ENCODE measurements around the gene KCNJ13. TPM values are rescaled to one million over a fixed set of nuclear protein-coding genes. Genes with fewer than 3 reads are reported as not detected.

The KCNJ13 gene
- 0.33 TPM for polyA plus RNA-seq (ENCODE audit: insufficient read length)

DNA sequence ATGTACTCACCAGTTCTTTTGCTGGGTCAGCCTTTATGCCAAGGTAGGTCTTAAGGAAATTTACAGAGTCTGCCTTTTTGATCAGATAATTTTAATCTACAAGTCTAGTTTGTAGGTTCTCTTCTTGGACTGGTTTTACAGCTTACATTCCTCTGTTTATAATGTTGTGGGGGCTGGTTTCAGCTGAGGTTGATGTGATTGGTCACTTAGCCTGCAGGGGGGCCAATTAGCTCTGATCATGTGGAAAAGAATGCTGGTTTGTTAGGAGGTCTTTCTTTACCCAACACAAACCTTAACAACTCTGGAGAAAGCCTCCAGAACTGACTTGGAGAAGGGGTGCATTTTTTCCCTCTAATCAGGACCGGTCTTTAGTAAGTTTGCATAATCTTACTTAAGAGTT, at the start of gene KCNJ13:
Gene KCNJ13, minus strand, starts transcription at position 131 of the 400 bp plus-strand sequence. CDS start 5,203 bp downstream, outside the sequence.
- DNase-seq (ENCODE audit: low read depth) = no peak

DNA sequence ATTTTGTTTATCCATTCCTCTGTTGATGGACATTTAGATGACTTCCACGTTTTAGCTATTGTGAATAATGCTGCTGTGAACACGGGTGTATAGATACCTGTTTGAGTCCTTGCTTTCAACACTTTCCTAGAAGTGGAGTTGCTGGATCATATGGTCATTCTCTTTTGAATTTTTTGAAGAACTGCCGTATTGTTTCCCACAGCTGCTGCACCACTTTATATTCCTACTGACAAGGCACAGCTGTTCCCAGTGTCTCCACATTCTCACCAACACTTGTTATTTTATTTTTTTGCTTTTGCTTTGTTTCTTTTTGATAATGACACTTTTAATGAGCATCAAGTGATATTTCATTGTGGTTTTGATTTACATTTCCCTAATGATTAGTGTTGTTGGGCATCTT, 41.4 kb upstream of the KCNJ13 start:
- no peak for DNase-seq (ENCODE audit: low read depth)

DNA sequence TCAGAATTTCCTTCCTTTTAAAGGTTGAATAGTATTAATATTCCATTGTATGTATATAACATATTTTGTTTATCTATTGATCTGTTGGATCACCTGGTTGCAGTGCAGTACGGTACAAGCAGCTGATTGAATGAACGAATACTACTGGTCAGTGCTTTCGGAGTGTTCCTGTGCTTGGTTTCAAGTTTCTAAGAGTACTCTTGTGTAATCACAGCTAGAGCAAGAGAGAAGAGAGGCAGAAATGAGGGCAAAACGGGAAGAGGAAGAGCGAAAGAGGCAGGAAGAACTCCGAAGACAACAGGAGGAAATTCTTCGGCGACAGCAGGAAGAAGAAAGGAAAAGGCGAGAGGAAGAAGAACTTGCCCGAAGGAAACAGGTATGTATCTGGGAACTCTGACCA, 40.3 kb upstream of the KCNJ13 start:
- DNase-seq (ENCODE audit: low read depth) = no peak

DNA sequence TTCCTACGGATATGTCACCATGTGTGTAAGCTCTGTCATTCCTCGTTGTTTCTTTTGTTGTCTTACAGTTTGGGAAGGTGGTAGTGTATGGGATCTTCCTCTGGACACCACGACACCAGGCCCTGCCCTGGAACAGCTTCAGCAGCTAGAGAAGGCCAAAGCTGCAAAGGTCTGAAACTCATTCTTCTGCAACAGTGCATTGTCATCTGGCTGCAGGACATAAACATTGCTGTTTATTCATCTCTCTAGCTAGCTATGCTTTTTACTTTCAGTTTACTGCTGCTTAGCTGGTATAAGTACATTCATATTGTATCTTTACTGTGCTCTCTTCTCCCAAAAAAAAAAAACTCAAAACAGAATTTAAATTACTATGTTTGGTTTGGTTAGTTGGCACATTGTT, 39.2 kb upstream of the KCNJ13 start:
- DNase-seq (ENCODE audit: low read depth) = no peak

DNA sequence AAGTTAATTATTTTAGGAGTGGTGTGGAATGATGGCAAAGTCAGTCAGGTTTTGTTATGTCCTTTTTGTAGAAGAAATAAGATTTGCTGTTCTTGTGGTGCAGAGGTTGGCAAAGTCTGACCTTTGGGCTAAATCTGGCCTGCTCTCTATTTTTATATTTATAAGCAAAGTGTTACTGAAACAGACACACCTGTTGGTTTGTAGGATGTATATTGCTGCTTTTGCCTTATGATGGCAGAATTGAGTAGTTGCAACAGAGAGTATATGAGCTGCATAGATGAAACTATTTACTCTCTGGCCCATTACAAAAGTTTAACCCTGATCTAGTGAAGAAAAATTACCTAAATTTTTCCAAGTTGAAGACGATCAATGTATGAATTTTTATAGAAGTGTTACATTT, 34.1 kb upstream of the KCNJ13 start:
- DNase-seq (ENCODE audit: low read depth) = no peak

DNA sequence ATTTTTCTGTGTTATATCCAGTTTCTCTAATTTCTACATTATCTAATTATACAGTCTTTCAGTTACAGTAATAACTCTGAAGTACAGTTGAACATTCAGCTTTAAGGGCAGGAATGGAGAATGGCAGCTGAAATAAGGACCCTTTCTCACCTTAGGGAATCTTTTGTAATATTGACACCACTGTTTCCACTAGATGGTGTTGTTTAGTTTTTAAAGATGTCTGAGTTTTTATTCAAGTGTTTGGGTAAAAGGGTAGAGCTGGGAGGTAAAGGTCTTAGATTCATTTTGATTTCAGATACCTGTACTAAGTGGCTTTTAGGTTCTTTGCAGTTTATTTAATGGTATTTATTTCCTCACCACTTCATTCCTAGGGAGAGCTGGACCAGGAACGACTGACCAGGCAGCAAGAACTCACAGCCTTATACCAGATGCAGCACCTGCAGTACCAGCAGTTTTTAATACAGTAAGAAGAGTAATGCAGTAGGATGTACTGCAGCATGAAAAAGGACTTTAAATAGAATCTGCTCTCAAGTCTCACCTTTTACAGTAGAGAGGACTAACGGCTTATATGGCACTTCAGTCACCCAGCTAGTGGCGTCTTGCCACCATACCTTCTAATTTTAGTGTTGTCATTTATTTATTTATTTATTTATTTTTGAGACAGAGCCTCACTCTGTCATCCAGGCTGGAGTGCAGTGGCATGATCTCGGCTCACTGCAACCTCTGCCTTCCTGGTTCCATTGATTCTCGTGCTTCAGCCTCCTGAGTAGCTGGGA, 33.2 kb upstream of the KCNJ13 start:
- no peak for DNase-seq (ENCODE audit: low read depth)

DNA sequence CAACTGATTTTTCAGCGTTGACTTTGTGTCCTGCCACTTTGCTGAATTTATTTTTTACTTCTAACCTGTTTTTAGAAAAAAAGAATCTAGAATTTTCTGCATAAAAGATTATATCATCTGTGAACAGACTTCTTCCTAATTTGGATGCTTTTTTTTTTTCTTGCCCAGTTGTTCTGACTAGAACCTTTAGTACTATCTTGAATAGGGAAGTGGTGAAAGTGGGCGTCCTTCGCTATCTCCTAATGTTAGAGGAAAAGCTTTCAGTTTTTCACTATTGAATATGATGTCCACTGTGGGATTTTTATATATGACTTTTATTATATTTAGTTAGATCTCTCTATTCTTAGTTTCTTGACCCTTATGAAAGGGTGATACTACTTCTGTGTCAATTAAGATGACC, 25.7 kb upstream of the KCNJ13 start:
- no peak for DNase-seq (ENCODE audit: low read depth)

DNA sequence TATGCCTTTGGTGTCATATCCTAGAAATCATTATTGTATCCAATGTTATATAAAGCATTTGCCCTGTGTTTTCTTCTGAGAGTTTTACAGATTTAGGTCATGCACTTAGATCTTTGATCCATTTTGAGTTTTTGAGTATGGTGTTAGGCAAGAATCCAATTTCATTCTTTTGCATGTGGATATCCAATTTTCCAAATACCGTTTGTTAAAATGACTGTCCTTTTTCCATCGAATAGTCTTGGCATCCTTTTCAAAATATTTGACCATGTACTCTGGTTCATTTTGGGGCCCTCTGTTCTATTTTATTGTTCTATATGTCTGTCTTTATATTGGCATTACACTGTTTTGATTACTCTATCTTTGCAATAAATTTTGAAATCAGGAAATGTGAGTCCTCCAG, 23.8 kb upstream of the KCNJ13 start:
- no peak for DNase-seq (ENCODE audit: low read depth)

DNA sequence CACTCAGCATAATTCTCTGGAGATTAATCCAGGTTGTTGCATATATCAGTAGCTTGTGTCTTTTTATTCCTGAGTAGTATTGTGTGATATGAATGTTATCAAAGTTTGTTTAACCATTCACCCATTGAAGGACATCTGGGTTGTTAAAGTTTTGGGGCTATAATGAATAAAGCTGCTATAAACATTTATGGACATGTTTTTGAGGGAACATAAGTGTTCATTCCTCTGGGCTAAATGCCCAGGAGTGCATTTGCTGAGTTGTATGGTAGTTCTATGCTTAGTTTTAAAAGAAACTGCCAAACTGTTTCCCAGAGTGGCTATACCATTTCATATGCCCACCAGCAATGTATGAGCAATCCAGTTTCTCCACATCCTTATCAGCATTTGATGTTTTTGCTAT, 21.8 kb upstream of the KCNJ13 start:
- no peak for DNase-seq (ENCODE audit: low read depth)

DNA sequence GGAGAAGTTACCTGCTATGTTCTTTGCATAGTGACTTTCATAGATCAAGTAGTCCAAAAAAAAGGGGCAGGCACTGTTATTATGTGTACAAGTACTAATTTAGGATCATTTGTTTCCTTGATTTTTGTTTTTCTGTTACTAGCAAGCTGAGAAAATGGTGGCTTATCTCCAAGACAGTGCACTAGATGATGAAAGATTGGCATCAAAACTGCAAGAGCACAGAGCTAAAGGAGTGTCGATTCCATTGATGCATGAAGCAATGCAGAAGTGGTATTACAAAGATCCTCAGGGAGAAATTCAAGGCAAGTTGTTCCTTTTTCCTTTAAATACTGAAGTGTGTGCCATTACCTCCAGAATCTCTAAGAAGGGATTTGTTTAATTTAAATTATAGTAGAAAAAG, 19.6 kb upstream of the KCNJ13 start:
- DNase-seq (ENCODE audit: low read depth) = no peak

DNA sequence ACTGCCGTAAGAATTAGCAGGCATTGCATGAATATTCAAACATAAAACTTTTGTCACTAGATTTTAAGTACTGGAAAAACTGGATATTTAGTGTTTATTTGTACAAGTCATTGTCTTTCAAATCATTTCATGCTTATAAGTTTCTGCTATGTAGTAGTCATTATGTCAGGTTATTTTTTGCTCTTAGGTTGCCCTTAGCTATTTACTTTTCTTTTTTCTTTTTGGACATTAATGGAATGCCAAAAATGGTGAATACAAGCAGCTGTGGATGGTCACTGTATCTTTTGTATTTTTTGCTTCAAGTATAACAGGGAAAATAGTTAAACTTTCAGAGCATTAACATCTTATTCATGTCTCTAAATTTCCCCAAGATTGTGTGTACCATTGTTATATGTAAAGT, 18.6 kb upstream of the KCNJ13 start:
- DNase-seq (ENCODE audit: low read depth) = no peak

DNA sequence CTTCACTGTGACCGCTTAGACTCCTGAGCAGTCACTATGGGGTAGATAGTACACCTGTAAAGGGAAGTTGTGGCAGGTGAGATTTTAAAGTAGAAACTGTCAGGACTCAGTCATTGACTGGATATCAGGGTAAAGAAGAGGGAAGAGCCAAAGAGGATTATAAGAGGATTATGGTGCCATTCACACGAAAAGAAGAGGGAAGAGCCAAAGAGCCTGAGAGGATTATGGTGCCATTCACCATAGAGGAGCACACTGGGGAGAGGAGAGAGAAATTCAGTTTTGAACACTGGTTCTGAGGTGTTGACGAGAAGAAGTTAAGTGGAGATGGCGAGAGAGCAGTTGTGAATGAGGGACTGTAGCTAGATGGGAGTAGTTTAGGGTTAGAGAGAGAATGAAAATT, 16.9 kb upstream of the KCNJ13 start:
- no peak for DNase-seq (ENCODE audit: low read depth)

DNA sequence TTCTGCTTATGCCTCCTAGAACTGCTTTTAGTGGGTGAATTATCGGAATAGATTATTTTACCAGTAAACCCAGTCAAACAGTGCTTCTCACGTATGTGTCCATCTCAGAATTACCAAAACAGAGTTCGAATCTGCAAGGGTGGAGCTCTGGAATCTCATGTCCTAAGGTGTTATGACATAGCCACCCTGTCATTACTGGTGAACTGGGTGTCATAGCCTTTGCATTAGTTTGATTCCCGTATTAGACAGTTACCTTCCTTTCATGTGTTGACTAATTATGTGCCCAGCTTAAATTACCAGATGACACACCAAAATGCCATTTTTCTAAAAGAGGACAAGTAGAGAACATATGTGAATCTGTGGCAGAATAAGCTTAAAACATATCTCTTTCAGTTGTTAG, 15.2 kb upstream of the KCNJ13 start:
- DNase-seq (ENCODE audit: low read depth) = no peak

DNA sequence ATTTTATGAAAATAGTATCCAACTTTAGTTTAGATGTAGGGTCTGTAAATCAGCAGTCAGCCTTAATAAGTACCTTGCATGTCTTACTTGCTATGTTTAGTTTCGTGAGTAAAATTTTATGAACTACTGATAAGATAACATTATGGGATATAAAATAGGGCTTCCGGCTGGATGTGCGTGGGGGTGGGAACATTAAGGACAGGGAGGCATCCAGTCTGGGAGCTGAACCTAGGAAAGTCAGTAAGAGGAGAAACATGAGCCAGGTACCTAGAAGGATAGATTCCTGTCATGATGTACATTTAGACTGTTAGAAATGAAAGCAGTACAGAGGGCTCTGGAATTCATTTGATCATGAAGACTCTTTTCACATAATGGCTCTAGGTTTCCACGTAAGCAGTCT, 12.7 kb upstream of the KCNJ13 start:
- DNase-seq (ENCODE audit: low read depth) = no peak

DNA sequence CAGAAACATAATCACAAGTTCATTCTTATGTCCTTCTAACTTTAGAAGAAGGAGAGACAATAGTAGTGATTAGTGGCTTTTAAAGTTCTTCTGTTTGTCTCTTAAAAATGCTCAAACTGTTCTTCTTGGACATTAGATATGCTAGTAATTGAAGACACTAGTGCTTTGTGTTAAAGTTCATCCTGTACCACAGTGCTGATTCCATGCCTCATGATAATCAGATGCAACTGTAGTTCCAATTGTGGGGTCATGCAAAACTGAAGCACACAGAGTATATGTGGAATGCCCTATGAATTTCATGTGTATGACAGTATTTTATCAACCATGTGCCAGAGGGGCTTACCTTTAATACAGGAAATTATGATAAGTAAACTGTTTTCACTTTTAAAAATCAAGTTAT, 11.4 kb upstream of the KCNJ13 start:
- no peak for DNase-seq (ENCODE audit: low read depth)

DNA sequence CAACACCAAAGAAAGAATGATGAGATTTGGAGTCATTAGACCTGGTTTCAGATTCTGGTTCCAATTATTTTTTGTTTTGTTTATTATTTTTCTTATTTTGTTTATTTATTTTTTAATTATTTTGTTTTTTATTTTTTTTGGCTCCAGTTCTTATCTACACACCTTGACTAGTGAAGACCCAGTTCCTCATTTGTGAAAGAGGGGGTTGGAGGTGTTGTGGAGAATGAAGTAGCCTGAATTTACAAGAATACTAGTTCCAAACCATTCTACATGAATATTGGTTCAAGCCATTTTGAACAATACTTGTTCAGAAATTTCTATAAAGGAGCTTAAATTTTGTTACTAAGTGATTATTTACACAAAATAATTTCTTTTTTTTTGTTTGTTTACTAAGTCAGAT, 6.9 kb upstream of the KCNJ13 start:
- no peak for DNase-seq (ENCODE audit: low read depth)

DNA sequence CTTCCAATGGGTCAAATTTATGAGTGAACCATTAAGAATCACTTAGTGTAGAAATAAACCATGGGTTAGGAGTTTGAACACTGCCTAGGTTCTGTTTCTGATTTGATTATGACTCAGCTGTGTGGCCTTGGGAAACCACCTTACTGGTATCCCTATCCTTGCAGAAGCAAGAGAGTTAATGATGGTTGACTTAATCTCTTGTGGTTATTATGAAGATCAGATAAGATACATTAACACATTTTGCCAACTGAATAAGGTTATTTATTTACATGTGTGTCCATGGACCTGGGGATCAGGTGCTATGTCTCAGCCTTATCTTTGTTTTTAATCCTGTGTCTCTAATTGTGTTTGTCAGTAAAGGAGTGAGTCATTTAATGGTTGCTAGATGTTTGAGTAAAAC, 5.4 kb upstream of the KCNJ13 start:
- DNase-seq (ENCODE audit: low read depth) = no peak

DNA sequence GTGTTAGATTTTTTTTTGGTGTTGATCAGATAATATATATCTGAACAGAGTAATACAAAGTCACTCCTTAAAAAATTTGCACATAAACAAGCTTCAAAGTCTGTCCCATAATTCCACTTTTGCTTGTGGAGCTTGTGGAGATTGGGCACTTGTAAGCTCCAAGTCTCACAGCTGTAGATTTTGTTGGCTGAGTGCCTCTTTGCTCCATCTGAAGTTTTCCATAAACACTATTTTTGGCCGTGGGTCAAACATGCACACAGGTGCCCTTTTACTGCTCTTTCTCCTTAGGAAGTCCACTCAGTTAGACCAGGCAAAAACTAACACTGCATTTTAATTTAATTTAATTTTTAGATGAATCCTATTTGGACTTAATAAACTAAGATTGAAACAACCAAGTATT, 3.6 kb upstream of the KCNJ13 start:
- peak; percentile 8 for DNase-seq (ENCODE audit: low read depth)

DNA sequence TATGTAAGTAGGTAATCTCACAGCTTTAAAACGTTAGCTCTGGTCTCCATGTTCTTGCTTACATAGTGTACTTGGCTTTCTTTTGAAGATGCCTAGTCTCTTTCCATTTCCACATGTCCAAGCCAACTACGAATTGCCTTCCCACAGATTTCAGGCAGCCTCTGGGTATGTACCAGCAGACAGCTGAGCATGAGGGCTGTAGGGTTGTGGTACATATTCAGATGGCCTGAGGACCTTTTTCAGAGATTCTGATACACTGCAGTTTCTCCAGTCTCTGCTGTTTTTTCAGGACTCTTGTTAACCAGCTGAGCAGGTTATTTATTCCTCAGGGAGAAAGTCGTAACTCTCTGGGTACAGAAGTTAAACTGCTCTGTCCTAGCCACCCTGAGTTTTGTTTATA, 3.1 kb upstream of the KCNJ13 start:
- no peak for DNase-seq (ENCODE audit: low read depth)

DNA sequence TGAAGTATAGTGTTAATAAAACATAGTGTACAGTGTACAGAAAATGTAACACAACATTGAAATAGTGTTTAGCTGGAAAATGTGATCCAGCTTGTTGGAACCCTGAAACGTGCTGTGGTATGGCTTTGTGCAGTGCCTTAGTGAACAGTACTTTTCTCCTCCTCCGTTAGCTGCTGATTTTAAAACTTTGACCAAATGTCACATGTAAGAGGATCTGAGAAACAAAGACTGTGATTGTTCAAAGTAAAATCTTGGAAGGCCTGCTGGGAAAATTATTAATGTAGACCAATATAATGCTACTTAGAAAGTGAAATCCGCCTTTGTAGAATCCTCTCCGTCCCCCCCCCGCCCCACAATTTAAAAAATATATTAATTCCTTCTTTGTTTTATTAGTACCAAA, 911 bp upstream of the KCNJ13 start:
- no peak for DNase-seq (ENCODE audit: low read depth)

DNA sequence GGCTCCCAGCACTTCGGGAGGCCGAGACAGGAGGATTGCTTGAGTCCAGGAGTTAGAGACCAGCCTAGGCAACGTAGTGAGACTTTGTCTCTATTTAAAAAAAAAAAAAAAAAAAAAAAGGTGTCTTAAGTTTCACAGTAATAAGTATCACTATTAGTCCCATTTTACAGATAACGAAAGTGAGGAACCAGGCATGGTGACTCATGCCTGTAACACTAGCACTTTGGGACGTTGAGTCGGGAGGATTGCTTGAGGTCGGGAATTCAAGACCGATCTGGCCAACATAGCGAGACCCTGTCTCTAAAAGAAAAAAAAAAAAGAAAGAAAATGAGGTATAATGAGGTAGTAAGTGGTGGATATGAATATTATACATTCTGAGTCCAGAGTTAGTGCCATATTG, 2.5 kb downstream of the KCNJ13 start:
- no peak for DNase-seq (ENCODE audit: low read depth)

DNA sequence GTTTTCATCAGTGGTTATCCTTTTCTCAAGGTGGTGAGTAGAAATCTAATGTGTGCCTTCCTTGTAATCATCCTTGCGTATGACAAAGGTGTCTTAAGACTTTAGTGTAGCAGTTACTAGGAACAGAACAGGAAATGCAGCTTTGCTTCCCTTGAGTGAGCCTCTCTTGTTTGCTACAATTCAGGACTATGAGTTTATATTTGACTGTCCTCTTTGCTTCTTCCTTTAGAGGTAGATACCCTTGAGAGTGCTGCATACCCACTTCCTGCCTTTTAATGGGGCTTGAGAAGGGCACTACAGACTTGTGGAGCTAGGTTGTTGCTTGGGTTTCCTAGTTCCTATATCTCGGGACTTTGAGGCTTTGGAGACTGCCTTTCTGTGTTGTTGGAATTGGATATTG, 3.8 kb downstream of the KCNJ13 start:
- no peak for DNase-seq (ENCODE audit: low read depth)

DNA sequence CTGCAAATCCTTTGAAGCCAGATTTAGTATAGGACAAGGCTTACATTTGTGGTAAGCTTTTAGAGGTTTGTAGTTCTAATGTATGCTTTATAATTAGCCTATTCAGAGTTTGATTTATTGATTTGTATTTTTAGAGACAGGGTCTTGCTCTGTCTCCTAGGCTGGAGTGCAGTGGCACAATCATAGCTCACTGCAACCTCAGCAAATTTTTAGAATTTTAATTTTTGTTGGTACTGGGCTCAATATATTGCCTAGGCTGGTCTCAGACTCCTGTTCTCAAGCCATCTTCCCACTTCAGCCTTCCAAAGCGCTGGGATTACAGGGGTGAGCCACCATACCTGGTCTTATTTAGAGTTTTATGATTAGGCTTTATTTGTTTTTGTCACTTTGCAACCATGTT, 4.5 kb downstream of the KCNJ13 start:
- DNase-seq (ENCODE audit: low read depth) = no peak

DNA sequence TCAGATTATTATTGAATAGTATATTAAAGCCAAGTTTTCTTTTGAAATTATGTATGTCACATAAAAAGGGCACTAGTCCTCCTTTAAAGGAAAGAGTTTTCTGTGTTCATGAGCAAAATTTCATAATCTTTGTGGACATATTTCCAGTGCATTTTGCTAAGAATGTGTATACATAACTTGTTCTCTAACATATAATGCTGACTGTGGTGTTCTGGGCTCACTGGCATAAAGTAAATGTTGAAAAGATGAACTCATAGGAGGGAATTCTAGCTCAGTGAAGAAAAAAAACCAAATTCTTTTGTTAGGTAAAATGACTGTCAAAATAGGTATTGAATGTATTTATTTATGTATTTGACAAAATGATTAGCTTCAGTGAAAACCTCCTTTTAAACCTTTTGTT, 6.2 kb downstream of the KCNJ13 start:
- no peak for DNase-seq (ENCODE audit: low read depth)

Measured in forelimb muscle (tissue), 1 donor.